C4-2B (cell line): ENCODE results near the gene PDE8B.

Experiments
- CTCF ChIP-seq: fragments of 450-650 bp; conservative IDR thresholded peaks from 2 replicates; pipeline ENCODE4 v1.5.1; 2017; ENCODE audit warnings: mild to moderate bottlenecking
- ZFX ChIP-seq: fragments of 450-650 bp; IDR thresholded peaks from 2 replicates; pipeline ENCODE4 v1.6.1; 2017

- TF ChIP-seq CTCF (no peak), ZFX (no peak)
Measured at GRCh38 chr5:77321793-77322394, 111.4 kb downstream of the PDE8B start.
